ENCODE measurements around the gene A1BG. TPM values are rescaled to one million over a fixed set of nuclear protein-coding genes. Genes with fewer than 3 reads are reported as not detected.
A peak's percentile ranks its signal among the peaks of the same experiment; 100 is the strongest.
"Not testable (repeated sequence)": the region's sequence is repeated elsewhere in the genome, so short reads cannot be mapped to it uniquely, and the experiment has no call there.

A1BG gene
- total RNA-seq, 2 donors from 2014 or later = 12.6 to 16.4 TPM

GRCh38 chr19:58350871-58351557, 2.3 kb downstream of the A1BG start:
- Histone ChIP-seq H3K27ac (ENCODE audit: low read depth, low read length) (no peak overlapping the region), H3K9ac (ENCODE audit: extremely low read depth, low read length, poor library complexity, severe bottlenecking) (no peak overlapping the region), H3K27me3 (ENCODE audit: control insufficient read depth, insufficient read depth, low read length, poor library complexity, severe bottlenecking) (peaks cover 9% of the 10 kb centered on the region), H3K4me1 (ENCODE audit: control insufficient read depth, insufficient read depth, low read length) (no peaks in the 10 kb centered on the region), H3K9me3 (ENCODE audit: control insufficient read depth, low read length) (no peaks in the 10 kb centered on the region), H3K4me3 (ENCODE audit: low read length) (no peak overlapping the region), H3K36me3 (ENCODE audit: control insufficient read depth, insufficient read depth, low read length) (no peaks in the 10 kb centered on the region)
- no peak for DNase-seq
- WGBS, 2 experiments (ENCODE audit: insufficient coverage in 1 of 2, insufficient read length in 1 of 2) = 95% methylated on average over 34 of the region's 34 CpGs
- TF ChIP-seq CTCF (conservative IDR thresholded peaks at IDR 0.05) = no peak
- Mint-ChIP-seq H3K27ac (no peak overlapping the region), H3K4me3 (no peak overlapping the region), H3K4me1 (no peaks in the 10 kb centered on the region), H3K36me3 (ENCODE audit: low read depth) (no peaks in the 10 kb centered on the region), H3K9me3 (no peaks in the 10 kb centered on the region), H3K27me3 (ENCODE audit: insufficient read depth) (peaks cover 59% of the 10 kb centered on the region)

- H3K4me1 ChIP-seq (ENCODE audit: control insufficient read depth, insufficient read depth, low read length) = no peaks in the 10 kb centered on the region
- Mint-ChIP-seq H3K27me3 (ENCODE audit: insufficient read depth) (peaks cover 62% of the 10 kb centered on the region), H3K27ac (no peak overlapping the region), H3K9me3 (no peaks in the 10 kb centered on the region), H3K4me1 (no peaks in the 10 kb centered on the region), H3K4me3 (no peak overlapping the region), H3K36me3 (ENCODE audit: low read depth) (no peaks in the 10 kb centered on the region)
- no peaks in the 10 kb centered on the region for H3K36me3 ChIP-seq (ENCODE audit: control insufficient read depth, insufficient read depth, low read length)
- H3K9me3 ChIP-seq (ENCODE audit: control insufficient read depth, low read length) = no peaks in the 10 kb centered on the region
- H3K27ac ChIP-seq (ENCODE audit: low read depth, low read length) = no peak overlapping the region
- DNase-seq = peak; percentile 47
- H3K9ac ChIP-seq (ENCODE audit: extremely low read depth, low read length, poor library complexity, severe bottlenecking) = no peak overlapping the region
- H3K4me3 ChIP-seq (ENCODE audit: low read length) = no peak overlapping the region
- peaks cover 9% of the 10 kb centered on the region for H3K27me3 ChIP-seq (ENCODE audit: control insufficient read depth, insufficient read depth, low read length, poor library complexity, severe bottlenecking)
- 95 to 96% methylated on average over 82 to 84 of the region's 84 CpGs for WGBS, 2 experiments (ENCODE audit: insufficient coverage in 1 of 2, insufficient read length in 1 of 2)
- no peak for TF ChIP-seq CTCF (conservative IDR thresholded peaks at IDR 0.05)
Measured at GRCh38 chr19:58350001-58350861, 3.1 kb downstream of the A1BG start.

- no peaks in the 10 kb centered on the region for H3K36me3 Mint-ChIP-seq (ENCODE audit: low read depth)
- H3K4me3 ChIP-seq (ENCODE audit: low read length) = no peak overlapping the region
- H3K27me3 Mint-ChIP-seq (ENCODE audit: insufficient read depth) = peaks cover 64% of the 10 kb centered on the region
- H3K9ac ChIP-seq (ENCODE audit: extremely low read depth, low read length, poor library complexity, severe bottlenecking) = no peak overlapping the region
- H3K9me3 ChIP-seq (ENCODE audit: control insufficient read depth, low read length) = no peaks in the 10 kb centered on the region
- DNase-seq = no peak
- no peaks in the 10 kb centered on the region for H3K4me1 Mint-ChIP-seq
- peaks cover 9% of the 10 kb centered on the region for H3K27me3 ChIP-seq (ENCODE audit: control insufficient read depth, insufficient read depth, low read length, poor library complexity, severe bottlenecking)
- H3K9me3 Mint-ChIP-seq = no peaks in the 10 kb centered on the region
- H3K27ac Mint-ChIP-seq = no peak overlapping the region
- no peaks in the 10 kb centered on the region for H3K4me1 ChIP-seq (ENCODE audit: control insufficient read depth, insufficient read depth, low read length)
- no peak overlapping the region for H3K4me3 Mint-ChIP-seq
- TF ChIP-seq CTCF (conservative IDR thresholded peaks at IDR 0.05) = no peak
- no peaks in the 10 kb centered on the region for H3K36me3 ChIP-seq (ENCODE audit: control insufficient read depth, insufficient read depth, low read length)
- no peak overlapping the region for H3K27ac ChIP-seq (ENCODE audit: low read depth, low read length)
- WGBS, 2 experiments (ENCODE audit: insufficient coverage in 1 of 2, insufficient read length in 1 of 2) = 87 to 92% methylated on average over 7 to 8 of the region's 8 CpGs
Measured at GRCh38 chr19:58349590-58349989, 3.7 kb downstream of the A1BG start.

- not testable (repeated sequence) for H3K9me3 ChIP-seq (ENCODE audit: control insufficient read depth, low read length); H3K27me3 ChIP-seq (ENCODE audit: control insufficient read depth, insufficient read depth, low read length, poor library complexity, severe bottlenecking); H3K4me1 ChIP-seq (ENCODE audit: control insufficient read depth, insufficient read depth, low read length); H3K27ac ChIP-seq (ENCODE audit: low read depth, low read length); H3K36me3 ChIP-seq (ENCODE audit: control insufficient read depth, insufficient read depth, low read length); H3K9ac ChIP-seq (ENCODE audit: extremely low read depth, low read length, poor library complexity, severe bottlenecking); H3K27ac Mint-ChIP-seq; H3K9me3 Mint-ChIP-seq; H3K4me1 Mint-ChIP-seq; H3K36me3 Mint-ChIP-seq (ENCODE audit: low read depth)
- peak; percentile 46 for DNase-seq
- H3K4me3 ChIP-seq (ENCODE audit: low read length) = peak overlapping the region; percentile 81
- WGBS, 2 experiments (ENCODE audit: insufficient coverage in 1 of 2, insufficient read length in 1 of 2) = 10 to 19% methylated on average over 10 to 12 of the region's 12 CpGs
- peaks cover 65% of the 10 kb centered on the region for H3K27me3 Mint-ChIP-seq (ENCODE audit: insufficient read depth)
- peak overlapping the region; percentile 76 for H3K4me3 Mint-ChIP-seq
Measured at GRCh38 chr19:58348080-58348479, 5.2 kb downstream of the A1BG start.

All from endodermal cell (in vitro differentiated cells).